ENCODE data around the gene ZNF248.

DNA sequence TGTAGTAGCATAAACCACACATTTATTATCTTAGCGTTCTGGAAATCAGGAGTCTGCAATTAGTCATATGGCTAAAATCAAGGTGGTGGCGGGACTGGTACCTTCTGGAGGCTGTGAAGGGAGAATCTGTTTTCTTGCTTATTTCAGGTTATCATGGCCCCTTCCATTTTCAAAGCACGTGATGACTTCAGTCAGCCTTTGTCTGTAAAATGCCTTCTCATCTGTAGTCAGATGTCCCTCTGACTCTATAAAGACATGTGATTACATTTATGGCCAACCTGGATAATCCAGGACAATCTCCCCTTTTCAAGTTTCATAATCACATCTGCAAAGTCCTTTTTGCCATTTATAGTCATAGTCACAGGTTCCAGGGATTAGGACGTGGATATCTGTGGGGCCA is 15.5 kb upstream of the ZNF248 start:
- TF ChIP-seq, protein P1, sequence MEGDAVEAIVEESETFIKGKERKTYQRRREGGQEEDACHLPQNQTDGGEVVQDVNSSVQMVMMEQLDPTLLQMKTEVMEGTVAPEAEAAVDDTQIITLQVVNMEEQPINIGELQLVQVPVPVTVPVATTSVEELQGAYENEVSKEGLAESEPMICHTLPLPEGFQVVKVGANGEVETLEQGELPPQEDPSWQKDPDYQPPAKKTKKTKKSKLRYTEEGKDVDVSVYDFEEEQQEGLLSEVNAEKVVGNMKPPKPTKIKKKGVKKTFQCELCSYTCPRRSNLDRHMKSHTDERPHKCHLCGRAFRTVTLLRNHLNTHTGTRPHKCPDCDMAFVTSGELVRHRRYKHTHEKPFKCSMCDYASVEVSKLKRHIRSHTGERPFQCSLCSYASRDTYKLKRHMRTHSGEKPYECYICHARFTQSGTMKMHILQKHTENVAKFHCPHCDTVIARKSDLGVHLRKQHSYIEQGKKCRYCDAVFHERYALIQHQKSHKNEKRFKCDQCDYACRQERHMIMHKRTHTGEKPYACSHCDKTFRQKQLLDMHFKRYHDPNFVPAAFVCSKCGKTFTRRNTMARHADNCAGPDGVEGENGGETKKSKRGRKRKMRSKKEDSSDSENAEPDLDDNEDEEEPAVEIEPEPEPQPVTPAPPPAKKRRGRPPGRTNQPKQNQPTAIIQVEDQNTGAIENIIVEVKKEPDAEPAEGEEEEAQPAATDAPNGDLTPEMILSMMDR (IDR thresholded peaks at IDR 0.05): no peak
- TF ChIP-seq POLR2A (IDR thresholded peaks at IDR 0.05): no peak
